Posterior vena cava (tissue), 2 donors: ENCODE results near the gene EEF1A2. TPM values are rescaled to one million over a fixed set of nuclear protein-coding genes. Genes with fewer than 3 reads are reported as not detected.

ENCODE experiments used
- DNase-seq: peaks from one replicate; pipeline ENCODE4 v3.0.0-alpha.2; 2020; ENCODE audit warnings: low spot score
- intact Hi-C, 2 donors: fragments of 100-400 bp; cut with DNase I; formaldehyde crosslinking; loops; one replicate each; pipeline versions ENCODE4 v1.14.1 to v1.14.2; 2022 to 2023
- total RNA-seq, 2 donors: library from RNA; stranded (reverse); fragmentation: NEBNext Ultra II Directional; extraction: Animal tissue kit (Norgen Biotek cat#: 25700); gene quantifications; one replicate each; pipeline ENCODE4 v1.2.1, GENCODE V29; 2021
- donor health status: DM: yes; HTN: yes; CAD: no.
- donor health status: DM: yes; HTN: yes; CAD: no.

Gene EEF1A2
- total RNA-seq, 2 donors from 2014 or later, result 0.42 to 2.6 TPM

DNA sequence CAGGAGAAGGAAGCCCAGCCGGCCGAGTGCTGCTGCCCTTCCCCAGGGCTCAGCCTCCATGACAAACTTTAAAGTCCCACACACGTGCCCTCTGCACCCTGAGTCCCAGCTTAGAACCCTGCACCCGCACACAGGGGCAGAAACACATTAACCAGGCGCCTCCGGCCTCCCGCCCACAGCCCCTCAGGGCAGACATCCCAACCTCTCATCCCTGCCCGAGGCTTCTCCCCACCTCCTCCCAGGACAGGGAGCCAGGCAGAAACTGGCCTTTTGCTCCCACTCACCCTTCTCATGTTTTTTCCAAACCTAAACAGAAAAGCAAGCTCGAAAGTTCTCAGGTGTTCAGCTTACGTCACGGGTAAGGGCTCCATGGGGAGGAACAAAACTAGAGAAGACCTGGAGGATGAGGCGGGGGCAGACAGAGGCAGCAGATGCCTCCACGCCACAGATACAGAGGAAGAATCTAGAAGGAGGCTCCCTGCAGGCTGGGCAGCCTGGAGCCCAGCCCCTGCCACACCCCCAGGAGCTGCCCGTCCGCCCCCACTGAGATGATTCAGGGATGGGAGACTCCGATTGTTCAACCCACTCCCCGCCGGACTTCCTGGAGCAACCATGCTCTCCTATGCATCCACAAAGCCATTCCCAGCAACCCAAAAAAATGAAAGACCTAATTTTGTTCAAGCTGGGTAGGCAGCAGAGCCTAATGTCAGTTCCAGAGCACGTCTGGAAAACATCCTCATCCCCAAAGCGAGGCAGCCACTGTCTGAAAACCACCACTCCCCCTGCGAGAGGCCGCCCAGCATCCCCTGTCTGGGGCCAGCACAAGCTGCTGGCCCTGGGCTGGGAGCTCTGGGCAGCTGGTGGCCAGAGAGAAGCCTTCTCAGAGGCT is 35.2 kb downstream of the EEF1A2 start:
- no peak for DNase-seq
- intact Hi-C loops, result no loop called here

DNA sequence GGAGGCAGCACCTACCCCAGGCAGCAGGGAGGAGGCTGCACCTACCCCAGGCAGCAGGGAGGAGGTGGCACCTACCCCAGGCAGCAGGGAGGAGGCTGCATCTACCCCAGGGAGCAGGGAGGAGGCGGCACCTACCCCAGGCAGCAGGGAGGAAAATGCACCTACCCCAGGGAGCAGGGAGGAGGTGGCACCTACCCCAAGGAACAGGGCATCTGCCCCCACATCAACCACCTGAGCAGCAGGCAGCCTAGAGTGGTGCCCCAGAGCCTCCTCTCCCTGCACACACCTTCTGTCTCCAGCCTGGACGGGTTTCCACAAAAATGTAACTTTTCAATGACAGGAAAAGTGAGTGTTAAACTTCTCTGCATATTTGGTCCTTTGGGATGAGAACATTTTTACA is 36.6 kb downstream of the EEF1A2 start:
- no peak for DNase-seq
- intact Hi-C loops, result no loop called here

DNA sequence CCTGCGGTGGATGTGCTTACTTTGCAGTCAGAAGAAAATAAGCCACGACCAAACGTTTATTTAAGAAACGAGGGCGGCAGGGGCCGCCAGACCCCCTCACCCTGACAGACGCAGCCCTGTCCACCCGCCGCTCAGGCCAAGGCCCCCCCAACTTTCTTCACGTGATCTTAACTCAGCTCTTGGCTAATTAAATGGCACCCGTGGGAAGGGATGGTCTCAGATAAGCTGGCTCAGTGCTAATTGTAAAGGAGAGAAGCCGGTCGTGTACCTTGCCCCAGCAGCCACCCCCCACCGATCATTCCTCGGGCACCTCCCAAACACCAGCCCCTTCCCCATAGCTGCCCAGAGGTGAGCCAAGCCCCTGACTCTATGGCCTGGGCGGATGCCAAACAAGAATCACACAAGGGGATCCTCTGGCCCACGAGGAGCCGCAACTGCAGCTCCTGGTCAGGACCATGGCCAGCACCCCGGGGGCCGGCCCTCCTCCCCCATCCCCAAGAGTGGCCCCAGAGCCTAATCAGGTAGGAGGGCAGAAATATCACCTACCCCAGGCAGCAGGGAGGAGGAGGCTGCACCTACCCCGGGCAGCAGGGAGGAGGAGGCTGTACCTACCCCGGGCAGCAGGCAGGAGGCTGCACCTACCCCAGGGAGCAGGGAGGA is 37.6 kb downstream of the EEF1A2 start:
- intact Hi-C loops, result loop anchor here in 1 of 2 donors (1.0 kb wide), 1 partner anchor 39 kb away; no protein-coding TSS in a partner anchor
- DNase-seq, result no peak

DNA sequence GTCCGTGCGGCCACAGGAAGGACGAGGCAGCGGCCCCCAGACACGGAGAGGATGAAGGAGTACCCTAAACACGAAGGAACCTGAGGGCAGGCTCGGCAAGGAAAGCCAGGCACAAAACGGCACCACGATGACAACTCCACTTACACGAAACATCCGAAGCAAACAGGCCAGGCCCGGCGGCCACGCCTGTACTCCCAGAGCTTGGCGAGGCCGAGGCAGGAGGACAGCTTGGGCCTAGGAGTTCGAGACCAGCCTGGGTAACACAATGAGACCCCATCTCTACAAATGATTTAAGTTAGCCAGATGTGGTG is 39.9 kb downstream of the EEF1A2 start:
- no peak for DNase-seq
- intact Hi-C loops, result no loop called here

DNA sequence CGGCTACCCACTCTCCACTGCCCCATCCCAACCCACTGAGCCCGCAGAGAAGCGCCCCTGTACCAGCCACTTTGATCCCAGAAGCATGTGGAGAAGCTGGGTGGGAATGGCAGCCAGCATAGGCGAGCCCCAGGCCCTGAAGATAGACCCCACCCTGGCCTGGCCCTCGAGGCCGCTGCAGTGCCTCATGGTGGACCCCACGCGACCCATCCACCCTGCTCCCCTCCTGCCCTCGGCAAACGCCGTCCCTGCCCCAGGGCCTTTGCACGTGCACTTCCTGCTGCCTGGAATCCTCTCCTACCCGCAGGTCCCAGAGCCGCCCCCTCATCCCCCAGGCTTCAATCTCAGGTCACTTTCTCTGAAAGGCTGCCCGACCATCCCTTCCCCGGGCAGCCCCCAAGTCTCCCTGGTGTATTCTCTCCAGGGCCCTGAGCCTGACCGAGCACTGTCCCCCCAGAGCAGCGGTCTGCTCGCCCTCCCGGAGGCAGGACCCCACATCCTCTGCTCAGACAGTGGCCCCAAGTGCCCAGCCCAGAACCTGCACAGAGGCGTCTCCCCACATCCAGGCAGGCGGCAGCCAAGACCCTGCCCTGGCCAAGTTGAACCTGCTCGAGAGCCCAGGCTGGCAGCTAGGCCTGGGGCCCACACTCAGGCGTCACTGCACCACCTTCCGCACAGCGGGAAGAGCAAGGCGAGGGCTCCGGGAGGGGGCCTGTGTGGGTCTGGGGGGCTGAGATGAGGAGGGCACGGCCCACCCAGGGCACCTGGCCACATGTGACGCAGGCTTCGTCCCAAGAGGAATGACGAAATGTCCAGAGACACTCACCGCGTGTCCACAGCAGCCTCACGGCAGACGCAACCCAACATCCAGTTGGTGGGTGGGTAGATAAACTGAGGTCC is 40.5 kb downstream of the EEF1A2 start:
- no peak for DNase-seq
- intact Hi-C loops, result no loop called here

DNA sequence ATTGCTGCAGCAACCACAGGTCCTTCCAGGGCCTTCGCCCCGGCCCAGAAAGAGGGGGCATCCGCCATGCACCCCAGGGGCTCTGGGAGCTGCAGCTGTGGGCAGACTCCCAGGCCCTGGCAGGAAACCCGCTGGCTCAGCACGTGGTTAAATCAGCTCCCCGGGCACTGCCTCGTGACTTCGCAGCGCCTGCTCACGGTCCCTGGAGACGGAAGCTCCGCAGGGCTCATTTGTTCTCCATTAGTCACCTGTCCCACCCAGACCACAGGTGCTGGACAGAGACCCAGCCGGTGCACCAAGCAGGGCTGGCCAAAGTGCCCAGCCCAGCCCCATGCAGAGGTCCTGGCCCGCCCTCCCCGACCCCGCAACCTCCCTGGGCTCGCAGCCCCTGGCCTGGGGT is 41.1 kb downstream of the EEF1A2 start:
- intact Hi-C loops, result no loop called here
- DNase-seq, result no peak

DNA sequence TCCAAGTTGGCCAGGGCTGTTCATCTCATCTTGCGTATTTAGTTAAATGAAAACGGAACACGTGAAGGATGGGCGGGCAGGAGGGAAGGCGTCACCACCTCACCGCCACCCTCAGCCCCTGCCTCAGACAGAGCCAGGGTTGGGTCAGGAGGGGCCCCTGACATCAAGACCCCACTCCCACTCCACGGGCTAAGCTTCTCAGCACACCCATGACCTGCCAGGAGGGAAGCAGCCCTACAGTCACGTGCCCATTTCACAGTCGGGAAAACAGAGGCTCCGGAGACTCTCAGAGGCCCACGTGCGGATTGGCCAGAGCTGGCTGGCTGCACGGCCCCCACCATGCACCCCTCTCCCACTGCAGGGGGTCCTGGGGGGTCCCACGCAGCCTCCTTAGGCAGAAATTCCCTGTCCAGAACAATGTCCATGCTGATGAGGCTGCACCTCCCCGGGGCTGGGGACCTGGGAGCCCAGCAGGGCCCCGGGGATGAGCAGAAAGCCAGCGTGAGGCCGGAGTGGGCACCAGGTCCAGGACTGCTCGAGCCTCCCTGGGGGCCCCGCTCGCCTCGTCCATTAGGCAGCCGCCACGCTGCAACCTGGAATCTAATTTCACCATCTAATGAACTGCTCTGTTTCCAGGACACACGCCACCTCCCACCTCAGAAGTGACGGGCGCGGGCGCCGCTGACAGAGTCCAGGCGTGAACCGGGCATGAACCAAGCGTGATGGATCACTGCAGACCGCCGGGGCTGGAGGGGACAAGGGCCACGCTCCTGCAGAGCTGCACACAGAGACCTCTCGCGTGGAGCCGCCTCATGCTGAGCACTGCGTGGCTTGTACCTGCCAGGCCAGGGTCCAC is 42.2 kb downstream of the EEF1A2 start:
- intact Hi-C loops, result no loop called here
- DNase-seq, result no peak

DNA sequence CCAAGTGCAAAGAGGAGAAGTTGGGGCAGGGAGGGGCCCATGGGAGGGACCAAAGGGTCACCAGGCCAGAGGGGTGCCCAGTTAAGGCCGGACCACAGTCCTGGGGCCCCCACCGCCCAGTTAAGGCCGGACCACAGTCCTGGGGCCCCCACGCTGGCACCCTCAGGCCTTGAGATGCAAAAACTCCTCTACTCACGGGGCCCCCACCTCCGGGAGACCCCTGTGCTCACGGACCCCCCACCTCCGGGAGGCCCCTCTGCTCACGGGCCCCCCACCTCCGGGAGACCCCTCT is 43.4 kb downstream of the EEF1A2 start:
- no peak for DNase-seq
- intact Hi-C loops, result no loop called here

DNA sequence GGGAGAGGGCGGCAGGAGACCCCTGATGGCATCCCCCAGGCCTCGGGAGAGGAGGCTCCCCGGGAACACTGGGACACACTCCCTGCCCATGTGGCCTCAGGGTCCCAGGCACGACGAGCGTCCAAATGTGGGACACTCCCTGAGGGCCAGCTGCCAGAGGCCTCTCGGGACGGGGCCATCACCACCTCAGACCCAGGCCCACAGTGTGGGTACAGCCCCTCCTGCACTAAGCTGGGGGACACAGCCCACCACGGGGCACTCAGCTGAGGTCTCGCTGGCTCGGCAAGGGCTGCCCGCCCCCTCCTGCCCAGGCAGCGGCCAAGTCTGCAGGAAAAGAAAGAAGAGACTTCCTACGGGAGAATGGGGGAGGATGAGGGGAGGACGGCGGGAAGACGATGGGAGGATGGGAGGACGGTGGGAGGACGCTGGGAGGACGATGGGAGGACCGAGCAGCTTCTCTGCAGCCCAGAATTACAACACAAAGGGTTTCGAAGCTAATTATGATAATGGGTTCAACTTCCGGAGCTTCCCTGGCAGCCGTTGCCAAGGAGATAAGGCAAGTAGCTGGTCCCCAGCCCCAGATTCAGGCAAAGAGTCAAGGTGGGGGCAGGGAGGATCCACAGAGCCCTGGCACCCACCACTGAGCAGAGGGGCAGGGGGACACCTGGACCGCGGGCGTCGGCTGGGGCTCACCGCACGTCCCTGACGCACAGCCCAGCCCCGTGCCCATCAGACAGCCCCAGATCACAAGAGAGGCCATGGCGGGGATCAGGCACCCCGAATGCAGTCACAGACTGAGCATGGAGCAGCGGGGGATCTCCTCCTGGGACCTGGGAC is 43.9 kb downstream of the EEF1A2 start:
- intact Hi-C loops, result no loop called here
- DNase-seq, result no peak

DNA sequence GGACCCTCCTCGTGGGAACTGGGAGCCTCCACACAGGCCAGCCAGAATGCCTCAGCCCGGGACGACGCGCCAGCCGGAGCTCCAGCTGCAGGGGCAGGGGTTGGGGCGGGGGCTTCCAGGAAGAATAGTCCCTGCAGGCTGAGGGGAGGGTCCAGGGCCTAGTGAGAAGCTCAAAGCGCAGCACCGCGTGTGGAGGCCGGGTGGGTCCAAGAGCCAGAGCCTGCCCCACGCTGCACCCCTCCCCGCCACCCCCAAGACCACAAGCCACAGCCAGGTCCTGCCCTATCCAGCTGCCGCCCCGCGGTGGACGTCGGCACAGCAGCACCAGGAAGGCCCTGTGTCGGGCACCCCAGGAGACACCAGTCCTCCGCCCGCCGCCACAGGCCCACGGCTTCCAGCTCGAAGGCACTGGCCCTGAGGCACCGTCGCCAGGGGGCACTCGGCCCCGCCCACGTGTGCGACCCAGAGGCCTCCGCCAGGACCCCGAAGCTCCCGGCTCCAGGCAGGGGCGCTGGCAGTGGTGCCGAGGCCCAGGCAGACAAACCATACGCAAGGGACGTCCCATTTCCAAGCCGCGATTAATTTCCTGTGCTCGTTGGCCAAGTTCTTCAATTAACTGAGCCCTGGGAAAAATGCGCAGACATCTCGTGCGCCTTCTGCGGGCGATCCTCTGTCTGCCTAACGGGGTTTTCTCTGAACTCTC is 45.9 kb downstream of the EEF1A2 start:
- intact Hi-C loops, result no loop called here
- no peak for DNase-seq

DNA sequence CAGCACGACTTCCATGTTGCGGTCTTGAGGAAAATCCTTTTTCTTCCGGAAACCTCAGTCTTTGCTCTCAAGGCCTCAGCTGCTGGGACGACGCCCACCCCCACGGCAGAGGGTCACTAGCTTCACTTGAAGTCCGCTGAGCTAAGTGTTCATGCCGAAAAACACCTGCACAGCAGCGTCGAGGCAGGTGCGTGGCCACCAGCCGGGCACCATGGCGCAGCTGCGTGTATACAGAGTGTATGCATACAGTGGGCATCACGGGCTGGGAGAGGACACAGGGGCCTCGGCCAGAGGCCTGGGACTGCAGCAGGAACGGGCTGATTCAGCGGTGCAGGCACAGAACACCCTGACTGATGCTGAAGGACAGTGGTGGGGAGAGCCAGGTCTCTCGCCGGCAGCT is 46.5 kb downstream of the EEF1A2 start:
- no peak for DNase-seq
- intact Hi-C loops, result no loop called here

DNA sequence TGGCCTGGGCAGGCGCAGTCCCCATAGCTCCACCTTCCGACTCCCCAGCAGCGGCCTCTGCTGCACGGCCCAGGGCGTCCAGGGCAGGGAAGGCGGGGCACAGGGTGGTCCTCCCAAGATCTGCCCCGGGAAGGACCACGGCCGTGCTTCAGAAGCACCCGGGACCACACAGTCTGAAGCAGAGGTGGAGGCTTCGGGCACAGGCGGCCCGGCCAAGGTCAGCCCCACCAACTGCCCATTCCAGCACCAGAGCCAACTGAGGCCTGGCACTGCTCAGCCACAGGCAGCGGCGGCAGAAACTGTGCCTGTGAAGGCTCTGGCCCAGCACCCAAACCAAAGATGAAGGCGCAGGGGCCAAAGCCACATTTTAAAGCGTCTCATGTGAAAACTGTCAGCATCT is 47.1 kb downstream of the EEF1A2 start:
- no peak for DNase-seq
- intact Hi-C loops, result no loop called here

DNA sequence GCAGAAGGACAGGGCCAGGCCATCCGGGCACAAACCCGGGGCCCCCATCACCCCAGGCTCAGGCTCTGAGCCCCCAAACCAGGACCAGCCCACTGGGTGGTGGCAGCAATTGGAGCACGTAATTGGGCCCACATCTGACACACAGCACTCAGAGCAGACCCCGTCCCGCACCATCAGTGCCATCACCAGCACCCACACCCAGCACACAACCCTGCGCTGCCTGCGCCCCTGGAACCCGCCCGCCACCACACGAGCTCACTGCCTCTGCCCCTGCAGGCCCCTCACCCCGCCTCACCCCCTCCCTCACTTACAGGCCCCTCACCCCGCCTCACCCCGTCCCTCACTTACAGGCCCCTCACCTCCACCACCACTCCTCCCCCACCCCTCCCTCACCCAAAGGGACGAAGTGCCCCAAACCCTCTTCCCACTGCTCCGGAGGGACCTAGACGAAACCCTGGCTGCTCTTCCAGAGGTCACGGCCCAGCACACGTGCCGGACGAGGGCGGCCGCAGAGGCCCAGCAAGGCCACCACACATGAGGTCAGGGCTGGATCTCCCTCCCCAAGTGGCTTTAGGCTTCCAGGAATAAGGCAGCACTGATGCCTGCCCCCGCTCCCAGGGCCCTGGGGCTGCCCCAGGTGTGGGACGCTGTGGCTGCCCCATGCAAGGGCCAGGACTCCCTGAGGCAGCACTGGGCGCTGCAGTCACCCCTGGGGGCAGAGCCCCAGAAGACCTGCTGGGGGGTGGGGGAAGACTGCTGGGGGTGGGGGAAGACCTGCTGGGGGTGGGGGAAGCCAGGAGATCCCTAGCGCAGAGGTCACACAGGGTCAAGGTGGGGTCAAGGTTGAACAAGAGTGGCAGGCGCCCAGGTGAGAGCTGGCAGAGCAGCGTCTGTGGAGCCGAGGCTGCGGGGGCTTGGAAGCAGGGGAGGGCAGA is 48.8 kb downstream of the EEF1A2 start:
- intact Hi-C loops, result no loop called here
- DNase-seq, result no peak

DNA sequence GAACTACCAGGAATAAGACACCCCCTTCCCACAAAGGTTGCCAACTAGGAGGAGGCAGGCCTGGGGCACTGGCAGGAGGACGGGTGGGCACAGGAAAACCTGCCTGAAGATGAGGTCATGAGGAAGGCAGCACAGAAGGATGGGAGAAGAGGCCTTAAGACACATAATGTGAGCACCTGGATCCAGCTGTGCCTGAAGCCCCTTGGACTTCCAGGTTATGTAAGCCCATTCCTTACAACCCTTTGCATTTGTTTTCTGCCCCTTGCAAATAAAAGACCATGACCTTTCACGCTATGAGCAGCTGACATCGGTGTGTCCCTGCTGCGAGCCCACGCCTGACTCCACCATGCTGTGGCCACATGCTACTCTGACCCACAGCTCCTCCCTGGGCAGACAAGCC is 49.9 kb downstream of the EEF1A2 start:
- no peak for DNase-seq
- intact Hi-C loops, result no loop called here

DNA sequence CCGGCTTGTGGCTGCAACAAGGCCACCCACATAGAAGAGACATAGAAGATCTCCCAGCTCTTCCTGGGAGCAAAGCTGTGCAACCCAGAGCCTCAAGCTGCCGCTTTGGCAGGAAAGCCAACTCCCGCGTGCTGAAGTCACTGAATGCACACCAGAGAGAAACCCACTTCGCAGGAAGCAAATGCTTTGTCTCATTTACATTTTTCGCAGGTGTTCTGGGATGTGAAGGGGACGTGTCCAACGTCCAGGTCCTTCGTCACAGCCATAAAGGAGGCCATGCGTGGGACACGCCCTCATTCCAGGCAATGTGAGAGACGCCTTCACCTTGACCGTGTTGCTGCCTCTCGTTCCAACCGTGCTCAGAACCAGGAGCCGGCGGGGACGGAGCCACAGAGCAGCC is 50.9 kb downstream of the EEF1A2 start:
- DNase-seq, result no peak
- intact Hi-C loops, result no loop called here

DNA sequence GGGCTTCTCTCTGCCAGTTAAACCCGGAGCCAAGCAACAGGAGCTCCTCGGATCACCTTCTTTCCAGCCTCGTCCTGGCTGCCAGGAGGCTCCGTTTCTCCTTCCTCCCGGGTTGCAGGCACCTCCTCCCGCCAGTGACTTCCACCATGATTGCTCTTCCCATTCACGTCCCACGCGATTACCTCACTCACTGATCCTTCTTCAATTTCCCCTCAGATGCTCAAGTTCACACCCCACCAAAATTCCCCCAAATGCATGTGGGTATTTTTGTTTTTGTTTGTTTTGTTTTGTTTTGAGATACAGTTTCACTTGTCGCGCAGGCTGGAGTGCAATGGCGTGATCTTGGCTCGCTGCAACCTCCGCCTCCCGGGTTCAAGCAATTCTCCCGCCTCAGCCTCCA is 51.6 kb downstream of the EEF1A2 start:
- intact Hi-C loops, result no loop called here
- no peak for DNase-seq
